Mammary epithelial cell (primary cell): ENCODE results near the gene ZBTB40.

Source experiments
- CTCF ChIP-seq, 2 donors: IDR thresholded peaks in 1 of 2; conservative IDR thresholded peaks in 1 of 2; 2 replicates each; pipeline ENCODE4 v1.5.1; 2011 to 2012; ENCODE audit warnings: inconsistent platforms in 2 of 2, low read length in 2 of 2, mild to moderate bottlenecking in 2 of 2, control low read depth in 1 of 2, low read depth in 1 of 2; ENCODE audit not compliant: insufficient read depth in 1 of 2; ENCODE audit errors: extremely low read depth in 1 of 2
- EZH2 ChIP-seq: IDR thresholded peaks from 2 replicates; pipeline ENCODE4 v1.6.1; 2012; ENCODE audit warnings: low read length, inconsistent platforms, borderline replicate concordance

- TF ChIP-seq CTCF (conservative IDR thresholded peaks at IDR 0.05 in 1 of 2, IDR thresholded peaks at IDR 0.05 in 1 of 2; ENCODE audit: extremely low read depth in 1 of 2, insufficient read depth in 1 of 2, low read depth in 1 of 2, low read length in 2 of 2) (no peak), EZH2 (no peak)
Measured at GRCh38 chr1:22526098-22526497, 74.4 kb downstream of the ZBTB40 start.
